Hematopoietic multipotent progenitor cell treated with erythropoietin and hydrocortisone succinate and interleukin-3 and kit ligand, for 8 days (in vitro differentiated cells): Measurements from ENCODE around the gene CCDC183.
"Not testable (repeated sequence)": the region's sequence is repeated elsewhere in the genome, so short reads cannot be mapped to it uniquely, and the experiment has no call there.

Experiments
- DNase-seq: peaks from one replicate; pipeline ENCODE4 v3.0.0-alpha.2; 2015

Gene CCDC183

DNA sequence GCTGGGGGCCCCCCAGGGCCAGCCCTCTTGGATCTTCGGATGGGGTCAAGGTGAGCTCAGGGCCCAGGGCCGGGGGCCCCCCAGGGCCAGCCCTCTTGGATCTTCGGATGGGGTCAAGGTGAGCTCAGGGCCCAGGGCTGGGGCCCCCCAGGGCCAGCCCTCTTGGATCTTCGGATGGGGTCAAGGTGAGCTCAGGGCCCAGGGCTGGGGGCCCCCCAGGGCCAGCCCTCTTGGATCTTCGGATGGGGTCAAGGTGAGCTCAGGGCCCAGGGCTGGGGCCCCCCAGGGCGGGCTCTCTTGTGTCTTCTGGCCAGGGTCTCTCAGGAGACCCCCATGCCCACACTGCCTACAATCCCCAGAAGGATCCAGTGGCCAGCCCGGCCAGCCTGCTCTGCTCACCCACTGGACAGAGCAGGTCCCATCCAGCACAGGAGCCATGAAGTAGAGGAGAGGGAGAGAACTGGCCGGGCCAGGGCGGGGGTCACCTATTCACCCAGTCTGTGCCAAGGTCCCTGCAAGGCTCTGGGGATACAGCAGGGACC lies 6.9 kb downstream of the CCDC183 start:
- not testable (repeated sequence) for DNase-seq

DNA sequence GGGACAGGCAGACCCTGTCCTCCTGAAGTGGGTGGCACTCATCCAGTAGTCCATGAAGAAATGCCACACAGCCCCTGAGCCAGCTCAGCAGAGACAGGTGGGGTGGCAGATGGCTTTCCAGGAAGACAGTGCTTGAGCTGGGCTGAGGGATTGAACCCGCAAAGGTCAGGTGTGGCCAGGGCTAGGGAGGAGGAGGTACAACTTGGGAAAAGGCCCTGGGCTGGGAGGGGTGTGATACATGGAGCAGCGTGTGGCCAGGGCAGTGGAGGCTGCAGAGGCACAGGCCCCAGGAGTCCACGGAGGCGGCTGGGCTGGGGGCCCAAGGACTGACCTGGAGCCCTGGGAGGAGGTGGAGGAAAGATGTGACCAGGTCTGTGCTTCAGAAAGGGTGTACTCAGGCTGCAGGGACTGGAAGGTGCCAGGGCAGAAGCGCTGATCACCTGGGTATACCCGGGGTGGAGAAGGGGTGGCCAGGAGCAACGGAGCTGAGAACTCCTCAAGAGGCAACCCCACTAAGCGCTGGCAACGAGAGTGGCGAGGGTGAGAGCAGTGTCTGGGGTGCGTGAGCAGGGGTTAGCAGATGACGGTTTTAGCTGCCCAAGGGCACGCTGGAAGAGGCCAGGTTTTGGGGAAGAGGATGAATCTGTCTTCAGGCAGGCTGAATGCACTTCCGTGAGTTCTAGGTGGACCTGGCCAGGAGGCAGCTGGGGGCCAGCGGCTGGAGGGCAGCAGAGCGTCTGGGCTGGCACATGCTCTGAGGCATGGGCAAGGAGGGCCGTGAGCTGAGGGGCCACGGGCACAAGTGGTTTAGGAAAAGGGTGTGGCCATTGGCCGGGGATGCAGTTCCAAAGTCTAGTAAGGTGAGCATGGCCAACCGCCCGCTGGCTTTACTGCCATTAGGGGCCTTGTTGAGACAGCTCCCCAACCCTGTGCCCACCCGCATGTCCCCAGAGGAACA lies 7.7 kb downstream of the CCDC183 start:
- no peak for DNase-seq

DNA sequence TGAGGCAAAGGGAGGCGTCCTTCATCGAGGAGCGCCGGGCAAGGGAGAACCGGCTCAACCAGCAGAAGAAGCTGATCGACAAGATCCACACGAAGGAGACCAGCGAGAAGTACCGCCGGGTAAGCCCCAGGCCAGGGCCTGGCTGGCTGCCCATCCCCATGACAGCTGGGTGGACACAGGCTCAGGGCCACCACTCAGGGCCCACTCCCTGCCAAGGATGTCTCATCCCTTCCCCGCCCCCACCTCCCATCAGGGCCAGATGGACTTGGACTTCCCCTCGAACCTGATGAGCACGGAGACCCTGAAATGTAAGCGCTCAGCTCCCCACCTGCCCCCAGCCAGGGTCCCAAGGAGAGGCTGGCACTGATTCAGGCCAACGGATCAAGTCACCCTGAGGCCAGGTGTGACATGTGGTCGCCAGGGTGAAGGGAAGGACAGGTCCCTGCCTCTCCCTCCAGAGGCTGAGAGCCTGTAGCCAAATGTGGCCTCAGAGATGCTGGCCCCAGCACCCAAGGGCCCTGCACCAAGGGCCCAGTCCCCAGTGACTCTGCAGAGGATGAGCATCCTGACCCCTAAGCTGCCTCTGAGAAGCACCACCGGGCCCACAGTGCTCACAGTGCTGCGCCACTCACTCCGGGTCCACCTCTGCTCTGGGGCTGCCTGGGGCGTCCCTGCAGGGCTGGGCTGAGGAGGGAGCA lies 8.5 kb downstream of the CCDC183 start:
- no peak for DNase-seq

DNA sequence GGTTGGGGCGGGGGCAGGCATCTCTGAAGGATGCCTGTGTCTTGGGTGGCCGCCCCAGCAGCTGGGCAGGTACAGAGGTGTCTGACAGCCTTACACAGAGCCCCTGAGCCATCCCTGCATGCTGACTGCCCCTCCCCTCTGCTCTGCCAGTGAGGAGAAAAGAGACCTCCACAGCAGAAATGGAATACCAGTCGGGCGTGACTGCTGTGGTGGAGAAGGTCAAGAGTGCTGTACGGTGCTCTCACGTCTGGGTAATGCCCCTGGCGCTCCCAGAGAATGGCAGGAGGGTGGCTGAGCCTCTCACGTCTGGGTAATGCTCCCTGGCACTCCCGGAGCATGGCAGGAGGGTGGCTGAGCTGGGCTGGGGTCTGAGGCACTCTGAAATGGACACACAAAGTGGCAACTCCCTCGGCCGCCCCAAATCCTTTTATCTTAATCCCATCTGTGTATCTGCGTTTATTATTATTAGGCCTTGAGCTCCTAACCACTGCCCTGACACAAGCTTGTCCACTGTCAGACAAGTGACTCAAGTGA lies 9.1 kb downstream of the CCDC183 start:
- no peak for DNase-seq

DNA sequence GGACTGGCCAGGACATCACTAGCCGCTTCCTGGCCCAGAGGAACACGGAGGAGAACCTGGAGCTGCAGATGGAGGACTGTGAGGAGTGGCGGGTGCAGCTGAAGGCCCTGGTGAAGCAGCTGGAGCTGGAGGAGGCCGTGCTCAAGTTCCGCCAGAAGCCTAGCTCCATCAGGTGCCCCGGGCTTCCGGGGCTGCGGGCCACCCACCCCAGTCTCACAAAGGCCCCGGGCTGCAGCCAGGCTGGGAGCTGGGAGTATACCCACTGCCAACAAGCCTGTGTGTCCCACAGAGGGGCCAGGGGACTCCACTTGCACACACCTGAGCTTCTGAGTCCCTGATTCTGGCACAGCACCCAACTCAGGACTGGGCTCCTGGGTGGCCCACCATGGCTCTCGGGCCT lies 9.9 kb downstream of the CCDC183 start:
- DNase-seq, result no peak

DNA sequence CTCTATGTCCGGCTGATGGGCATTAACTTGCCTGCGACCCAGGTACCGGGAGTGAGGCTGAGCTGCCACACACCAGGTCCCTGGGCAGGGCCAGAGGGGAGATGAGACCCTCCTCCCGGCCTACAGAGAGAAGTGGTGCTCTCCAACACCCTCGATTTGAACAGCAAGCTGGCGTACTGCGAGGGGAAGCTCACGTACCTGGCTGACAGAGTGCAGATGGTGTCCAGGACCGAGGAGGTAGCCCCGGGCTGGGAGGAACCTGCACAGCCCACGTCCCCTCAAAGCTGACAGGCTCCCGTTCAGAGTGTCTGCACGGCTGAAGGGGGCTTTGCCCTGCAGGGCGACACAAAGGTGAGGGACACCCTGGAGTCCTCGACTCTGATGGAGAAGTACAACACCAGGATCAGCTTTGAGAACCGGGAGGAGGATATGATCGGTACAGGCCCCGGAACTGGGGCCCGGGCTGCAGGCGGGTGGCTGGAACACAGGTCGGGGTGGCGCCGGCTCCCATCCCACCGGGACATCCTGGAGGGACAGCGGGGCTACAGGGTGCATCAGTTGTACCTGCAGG lies 10.6 kb downstream of the CCDC183 start:
- DNase-seq, result no peak

DNA sequence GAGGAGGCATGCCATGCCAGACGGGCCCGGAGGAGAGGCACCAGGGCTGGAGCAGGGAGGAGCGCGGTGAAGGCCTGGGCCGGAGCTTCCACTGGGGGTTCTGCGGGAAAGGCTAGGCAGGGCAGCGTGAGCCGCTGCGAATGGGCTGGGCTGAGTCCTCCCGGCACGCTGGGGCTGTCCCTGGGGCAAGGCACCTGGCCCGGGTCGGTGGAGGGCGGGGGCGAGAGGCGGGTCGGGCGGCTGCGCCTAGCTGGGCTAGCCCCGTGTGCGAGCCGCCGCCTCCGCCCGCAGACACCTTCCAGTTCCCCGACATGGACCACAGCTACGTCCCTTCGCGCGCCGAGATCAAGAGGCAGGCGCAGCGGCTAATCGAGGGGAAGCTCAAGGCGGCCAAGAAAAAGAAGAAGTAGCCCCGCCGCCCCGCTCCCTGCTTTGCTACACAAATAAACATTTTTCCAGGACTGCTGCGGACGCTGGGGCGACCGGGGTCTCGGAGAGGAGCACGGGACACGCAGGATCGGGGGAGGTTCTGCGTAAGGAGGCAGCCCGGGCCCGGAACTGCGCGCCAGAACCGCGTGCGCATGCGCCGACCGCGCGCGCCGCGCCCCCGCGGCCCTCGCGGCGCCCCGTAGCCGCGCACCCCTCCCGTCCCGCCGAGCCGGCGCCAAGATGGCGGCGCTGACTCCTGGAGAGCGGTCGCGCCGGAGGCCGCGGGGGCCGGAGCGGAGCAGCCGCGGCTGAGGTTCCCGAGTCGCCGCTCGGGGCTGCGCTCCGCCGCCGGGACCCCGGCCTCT lies 11.3 kb downstream of the CCDC183 start, which contains the start of gene RABL6:
Gene RABL6 (plus strand): TSS at position 668 of the 794 bp plus-strand sequence. CDS start 249 bp downstream, outside the sequence.
- peak; percentile 74 for DNase-seq

DNA sequence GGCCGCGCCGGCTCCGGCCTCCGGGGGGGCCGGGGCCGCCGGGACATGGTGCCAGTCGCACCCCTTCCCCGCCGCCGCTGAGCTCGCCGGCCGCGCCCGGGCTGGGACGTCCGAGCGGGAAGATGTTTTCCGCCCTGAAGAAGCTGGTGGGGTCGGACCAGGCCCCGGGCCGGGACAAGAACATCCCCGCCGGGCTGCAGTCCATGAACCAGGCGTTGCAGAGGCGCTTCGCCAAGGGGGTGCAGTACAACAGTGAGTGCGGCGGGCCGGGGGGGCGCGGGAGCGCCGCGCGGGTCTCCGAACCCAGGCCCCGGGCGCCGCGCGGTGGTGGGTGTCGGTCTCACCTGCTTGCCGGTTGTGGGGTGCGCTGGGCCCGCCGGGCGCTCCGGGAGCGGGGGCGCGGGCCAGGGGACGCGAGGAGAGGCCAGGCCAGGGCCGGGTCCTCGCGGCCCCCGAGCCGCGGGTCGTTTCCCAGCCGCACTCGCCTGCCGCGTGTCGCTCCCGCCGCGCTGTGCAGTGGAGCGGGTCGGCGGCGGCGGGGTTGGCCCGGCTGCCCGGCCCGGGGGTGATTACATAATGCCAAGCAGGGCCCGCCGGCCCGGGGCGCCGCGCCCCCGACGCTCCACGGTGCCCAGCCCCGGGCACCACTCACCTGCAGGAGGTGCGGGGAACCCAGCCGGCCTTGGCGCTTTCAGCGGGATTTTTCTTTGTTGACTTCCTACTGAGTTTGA lies 12.1 kb downstream of the CCDC183 start:
- no peak for DNase-seq

DNA sequence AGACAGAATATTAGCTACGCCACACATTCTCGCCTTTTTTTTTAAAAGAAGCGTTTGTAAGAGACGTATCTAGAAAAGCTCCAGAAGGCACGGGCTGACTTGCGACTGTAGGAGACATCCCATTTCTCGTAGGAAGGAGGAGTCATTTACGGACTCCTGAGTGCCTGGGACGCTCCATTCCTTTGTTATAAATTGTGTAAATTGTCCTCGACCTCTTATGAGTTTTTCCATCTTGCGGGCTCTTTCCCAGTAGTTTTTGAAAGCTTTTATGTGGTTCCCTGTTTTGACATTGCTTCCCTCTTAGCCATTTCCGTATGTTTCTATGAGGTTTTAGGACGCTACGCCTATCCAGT lies 12.6 kb downstream of the CCDC183 start:
- peak; percentile 38 for DNase-seq

DNA sequence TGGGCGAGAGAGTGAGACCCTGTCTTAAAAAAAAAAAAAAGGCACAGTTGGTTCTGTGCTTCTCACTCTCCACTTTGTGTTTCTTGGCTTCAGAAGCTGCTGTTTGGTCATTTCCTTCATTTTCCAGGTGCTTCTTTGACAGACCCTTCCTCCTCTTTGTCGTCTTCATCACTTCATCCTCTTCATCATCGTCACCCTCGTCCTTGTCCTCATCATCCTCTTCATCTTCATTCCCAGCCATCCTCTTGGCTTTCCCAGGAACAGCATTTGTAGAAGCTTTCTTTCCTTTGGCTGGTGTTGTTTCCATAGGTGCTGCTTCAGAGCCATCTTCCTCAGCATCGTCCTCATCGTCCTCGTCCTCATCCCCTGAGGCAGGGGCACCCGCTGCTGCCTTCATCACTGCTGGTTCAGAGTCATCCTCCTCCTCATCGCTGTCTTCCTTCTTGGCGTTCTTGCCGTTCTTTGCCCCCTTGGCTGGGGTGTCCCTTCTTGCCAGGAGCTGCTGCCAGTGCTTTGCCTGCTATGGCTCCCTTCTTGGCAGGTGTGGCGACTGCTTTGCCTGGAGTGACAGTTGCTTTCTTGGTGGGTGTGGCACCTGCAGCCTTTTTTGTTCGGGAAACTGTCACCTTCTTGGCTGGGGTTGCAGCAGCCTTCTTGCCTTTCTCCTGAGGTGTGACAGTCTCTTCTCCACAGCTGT lies 18.7 kb downstream of the CCDC183 start:
- no peak for DNase-seq

DNA sequence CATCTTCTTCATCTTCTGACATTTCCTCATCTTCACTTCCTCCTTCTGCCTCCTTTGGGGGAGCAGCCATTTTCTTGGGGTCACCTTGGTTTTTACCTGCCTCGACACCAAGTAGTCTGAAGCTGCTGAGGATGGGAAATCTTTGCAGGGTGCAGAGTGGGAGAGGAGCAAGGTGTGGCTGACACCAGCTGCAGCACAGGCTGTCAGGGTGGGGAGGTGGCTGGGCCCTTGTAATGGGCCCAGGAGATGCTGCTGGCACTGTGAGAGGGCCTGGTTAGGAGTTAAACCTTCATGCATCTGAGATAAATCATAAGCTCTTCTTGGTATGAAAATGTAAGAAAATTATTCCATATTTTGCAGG lies 19.3 kb downstream of the CCDC183 start:
- no peak for DNase-seq

DNA sequence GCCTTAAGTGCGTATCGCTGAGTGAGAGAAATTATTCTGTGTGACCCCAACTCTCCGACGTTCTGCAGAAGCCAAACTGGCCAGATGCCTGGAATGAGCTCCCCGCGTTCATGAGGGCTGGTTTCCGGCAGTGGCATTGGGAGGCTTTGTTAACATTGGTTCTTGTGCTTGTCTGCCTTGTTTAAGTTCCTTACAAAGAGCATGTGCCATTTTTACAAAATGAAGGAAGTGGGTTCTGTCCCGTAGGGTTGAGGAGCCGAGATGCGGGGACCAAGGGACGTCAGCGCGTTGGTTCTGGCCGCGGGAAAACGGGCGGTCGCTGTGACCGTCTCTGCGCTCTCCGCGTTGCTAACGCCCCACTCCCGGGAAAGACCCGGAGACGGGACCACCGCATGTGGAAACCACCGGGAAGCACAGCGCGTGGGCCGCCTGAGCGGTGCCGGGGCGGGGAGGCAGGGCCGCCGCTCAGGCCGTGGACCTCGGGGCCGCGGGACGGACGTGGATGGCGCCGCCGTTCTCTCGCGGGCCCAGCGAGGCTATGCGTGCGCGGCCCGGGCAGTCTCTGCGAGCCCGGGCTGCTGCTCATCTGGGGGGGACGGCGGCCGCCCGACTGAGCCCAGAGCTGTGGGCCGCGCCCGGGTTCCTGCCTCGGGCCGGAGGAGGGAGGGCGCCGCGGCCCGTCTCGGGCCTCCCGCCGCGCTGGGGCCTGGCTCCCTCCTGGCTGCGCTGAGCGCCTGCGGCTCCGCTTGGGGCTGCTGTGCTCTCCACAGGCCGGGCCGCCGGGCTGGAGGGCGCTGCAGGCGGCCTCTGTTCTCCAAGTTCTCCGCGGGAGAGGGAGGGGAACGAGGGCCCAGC lies 25.1 kb downstream of the CCDC183 start:
- no peak for DNase-seq

DNA sequence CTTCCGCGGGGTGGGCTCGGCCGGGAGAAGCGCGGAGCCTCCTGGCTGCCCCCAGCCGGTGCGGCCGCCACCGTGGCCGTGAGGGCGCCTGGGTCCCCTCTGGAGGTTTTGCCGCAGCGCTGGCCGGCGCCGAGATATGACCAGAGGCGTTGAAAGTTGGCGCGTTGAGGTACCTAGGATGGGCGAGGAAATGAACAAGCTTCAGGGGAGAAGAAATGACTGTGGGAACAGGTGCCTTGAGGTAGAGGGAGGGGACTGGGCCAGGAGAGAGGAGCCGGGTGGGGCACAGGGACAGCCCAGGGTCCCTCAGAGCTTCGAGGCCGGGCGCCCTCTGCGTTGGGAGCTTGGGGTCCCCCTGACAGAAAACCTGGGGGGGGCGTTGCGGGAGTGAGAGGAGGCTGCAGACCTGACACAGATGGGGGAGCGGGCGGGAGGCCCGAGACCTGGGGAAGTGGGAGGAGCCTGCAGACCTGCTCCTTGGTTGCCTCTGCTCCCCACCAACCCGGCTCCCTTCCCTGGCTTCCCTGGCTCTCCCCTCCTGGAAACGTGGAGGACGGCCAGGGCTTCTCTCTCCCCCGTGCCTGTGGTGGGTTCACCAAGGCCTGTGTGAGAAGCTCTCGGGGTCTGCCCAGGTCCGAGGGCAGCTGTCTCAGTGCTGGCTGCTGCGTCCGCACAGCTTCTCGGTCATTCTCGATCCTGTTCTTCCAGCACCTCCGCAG lies 25.8 kb downstream of the CCDC183 start:
- no peak for DNase-seq

DNA sequence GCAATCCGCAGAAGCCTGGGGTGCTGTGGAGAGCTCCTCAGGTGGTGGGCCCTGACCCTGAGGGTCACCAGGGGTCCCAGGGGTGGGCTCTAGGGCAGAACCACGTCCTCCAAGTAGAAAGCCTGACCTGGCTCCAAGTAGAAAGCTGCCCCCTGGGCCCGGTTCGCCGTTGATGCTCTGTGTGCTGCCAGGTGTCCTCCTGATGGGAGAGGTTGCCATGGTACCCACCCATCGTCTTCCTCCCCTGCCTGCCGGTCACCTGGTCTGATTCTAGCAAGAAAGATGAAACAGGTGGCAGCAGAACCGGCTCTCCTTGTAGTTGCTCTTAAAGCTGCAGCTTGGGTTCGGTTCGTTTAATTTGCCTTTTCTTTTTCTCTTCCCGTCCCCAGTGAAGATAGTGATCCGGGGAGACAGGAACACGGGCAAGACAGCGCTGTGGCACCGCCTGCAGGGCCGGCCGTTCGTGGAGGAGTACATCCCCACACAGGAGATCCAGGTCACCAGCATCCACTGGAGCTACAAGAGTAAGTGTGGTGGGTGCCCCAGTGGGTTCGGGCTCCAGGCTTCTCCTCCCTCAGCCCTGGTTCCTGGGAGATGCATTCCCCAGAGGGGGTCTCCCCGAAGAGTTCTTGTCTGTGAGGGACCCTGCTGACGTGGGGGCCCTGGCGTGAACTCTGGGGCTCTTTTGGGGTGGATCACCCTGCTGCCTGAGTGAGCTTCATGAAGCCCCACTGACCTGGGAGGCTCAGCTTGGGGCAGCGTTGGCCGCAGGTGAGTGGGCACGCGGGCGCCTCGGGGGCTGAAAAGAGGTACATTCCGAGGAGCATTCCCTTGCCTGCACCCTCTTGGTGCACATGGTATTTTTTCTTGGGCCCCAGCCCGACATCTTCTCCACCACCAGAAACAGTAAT lies 27.3 kb downstream of the CCDC183 start:
- DNase-seq, result no peak

DNA sequence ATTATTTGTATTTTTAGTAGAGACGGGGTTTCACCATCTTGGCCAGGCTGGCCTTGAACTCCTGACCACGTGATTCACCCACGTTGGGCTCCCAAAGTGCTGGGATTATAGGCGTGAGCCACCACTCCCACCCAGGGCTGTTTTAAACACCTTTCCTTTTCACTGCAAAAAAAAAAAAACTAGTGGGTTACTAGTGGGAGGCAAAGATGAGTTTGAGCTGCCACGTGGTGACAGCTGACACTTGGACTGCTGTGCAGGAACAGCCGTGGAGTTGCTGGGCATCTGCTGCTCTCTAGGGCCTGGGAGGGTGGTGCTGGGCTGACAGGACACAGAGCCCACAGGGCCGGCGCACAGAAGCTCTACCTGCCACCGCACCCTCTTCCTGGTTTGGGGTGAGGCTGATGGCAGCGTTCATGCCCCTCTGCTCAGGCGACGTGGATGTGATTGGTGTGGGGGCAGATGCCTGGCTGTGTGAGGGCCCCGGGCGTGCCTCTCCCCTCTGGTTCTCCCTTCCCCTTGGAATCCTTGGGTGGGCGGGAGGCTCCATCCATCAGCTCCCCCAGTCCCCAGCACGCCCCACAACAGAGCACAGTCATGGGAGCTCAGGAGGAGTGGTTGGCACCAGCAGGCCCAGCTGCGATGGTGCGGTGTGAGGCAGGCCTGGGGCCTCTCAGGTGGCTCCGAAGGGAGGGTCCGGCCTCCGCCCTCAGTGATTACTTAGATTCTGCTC lies 28.5 kb downstream of the CCDC183 start:
- no peak for DNase-seq

DNA sequence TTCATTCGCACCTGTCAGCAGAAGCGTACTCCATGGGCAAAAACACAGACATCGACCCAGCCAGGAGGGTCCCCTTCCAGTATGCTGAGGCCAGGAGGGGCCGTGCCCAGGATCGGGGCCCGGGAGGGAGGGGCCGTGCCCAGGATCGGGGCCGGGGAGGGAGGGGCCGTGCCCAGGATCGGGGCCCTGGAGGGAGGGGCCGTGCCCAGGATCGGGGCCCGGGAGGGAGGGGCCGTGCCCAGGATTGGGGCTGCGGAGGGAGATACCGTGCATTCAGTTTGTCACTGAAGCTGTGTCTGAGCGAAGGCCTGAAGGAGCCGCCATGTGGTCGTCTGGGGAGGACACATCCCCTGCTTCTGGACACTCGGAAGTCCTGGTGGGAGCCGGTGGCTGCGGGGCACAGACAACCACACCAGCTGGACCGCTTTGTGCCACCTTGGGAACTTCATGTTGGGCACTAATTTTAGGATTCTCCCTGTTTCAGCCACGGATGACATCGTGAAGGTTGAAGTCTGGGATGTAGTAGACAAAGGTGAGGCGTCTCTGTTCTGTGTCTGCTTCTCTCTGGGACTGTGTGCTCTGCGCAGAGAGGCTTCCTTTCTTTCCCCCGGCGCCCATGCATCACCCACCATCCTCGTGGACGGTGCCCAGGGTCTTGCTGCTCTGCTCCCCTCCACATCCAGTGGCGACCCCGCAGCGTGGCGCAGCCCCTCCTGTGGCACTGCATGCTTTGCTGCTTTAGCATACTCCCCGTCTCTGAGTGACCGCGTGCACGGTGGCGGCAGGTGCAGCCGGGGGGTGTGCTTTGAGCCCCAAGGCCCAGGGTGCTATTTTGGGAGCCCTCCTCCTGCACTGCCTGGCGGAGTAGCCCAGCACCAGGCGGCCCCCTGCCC lies 29.4 kb downstream of the CCDC183 start:
- no peak for DNase-seq

DNA sequence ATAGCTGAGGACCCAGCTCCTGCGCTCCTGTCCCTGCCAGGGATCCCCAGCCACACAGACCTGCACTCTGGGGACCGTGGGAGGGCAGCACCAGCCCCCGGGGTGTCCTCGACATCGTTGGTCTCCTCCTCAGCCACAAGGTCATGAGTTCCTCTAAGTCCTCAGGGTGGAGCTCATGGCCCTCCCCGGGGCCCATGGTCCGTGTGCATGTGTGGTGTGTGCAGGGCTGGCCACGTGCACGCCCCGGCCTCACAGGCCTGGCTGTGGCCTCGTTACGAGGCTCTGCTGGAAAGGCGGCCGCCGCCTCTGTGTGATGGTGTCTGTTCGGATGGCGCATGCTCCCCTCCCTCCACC lies 30.0 kb downstream of the CCDC183 start:
- no peak for DNase-seq
